SK-N-MC (cell line): Measurements from ENCODE around the gene CLCN1.

Experiments used
- EZH2 ChIP-seq: fragments of 200-600 bp; sonication (generic); IDR thresholded peaks from one replicate; pipeline ENCODE4 v1.6.1; 2017; ENCODE audit warnings: antibody characterized with exemption
- FOXP2 ChIP-seq: optimal IDR thresholded peaks from 2 replicates; pipeline ENCODE3; 2011; ENCODE audit warnings: mild to moderate bottlenecking, moderate library complexity; ENCODE audit not compliant: insufficient read depth; ENCODE audit errors: extremely low read length, control extremely low read depth
- POLR2AphosphoS5 ChIP-seq: IDR thresholded peaks from 2 replicates; pipeline ENCODE4 v1.6.1; 2012; ENCODE audit warnings: mild to moderate bottlenecking, low read depth, low read length, borderline replicate concordance

- TF ChIP-seq EZH2 (no peak), POLR2AphosphoS5 (no peak), FOXP2 (no peak)
These were observed 30.5 kb upstream of the CLCN1 start for GRCh38 chr7:143285470-143285778.
